GM19467 (cell line): Measurements from ENCODE around the gene DAAM2.

Source experiments
- ATAC-seq: cut with Tn5 transposase; IDR thresholded peaks from one replicate; pipeline ENCODE4 v1.9.1; 2021; ENCODE audit warnings: mild to moderate bottlenecking, moderate library complexity; ENCODE audit not compliant: unreplicated experiment

DAAM2 gene

GRCh38 chr6:39881851-39882530 lies 89.8 kb downstream of the DAAM2 start:
- no peak for ATAC-seq

GRCh38 chr6:39882531-39882899 lies 90.3 kb downstream of the DAAM2 start:
- ATAC-seq = no peak

DNA sequence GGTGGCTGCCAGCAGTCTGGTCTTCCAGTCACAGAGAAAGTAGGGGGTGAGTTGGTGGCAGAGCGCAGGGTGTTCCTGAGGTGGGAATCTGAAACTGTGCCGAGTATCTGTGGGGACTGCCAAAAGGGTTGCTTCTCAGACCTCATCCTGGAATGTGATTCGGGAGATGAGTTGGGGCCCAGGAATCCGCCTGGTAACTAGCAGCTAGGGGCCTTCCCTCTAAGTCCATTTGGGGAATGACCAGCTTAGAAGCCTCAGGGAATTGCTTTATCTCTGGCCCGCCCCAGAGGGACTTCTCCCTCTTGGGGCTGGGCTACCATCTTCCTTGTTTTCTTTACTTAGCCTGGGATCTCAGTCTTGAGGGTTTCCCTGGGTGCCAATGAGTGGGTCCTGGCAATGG lies 92.5 kb downstream of the DAAM2 start:
- ATAC-seq = no peak

DNA sequence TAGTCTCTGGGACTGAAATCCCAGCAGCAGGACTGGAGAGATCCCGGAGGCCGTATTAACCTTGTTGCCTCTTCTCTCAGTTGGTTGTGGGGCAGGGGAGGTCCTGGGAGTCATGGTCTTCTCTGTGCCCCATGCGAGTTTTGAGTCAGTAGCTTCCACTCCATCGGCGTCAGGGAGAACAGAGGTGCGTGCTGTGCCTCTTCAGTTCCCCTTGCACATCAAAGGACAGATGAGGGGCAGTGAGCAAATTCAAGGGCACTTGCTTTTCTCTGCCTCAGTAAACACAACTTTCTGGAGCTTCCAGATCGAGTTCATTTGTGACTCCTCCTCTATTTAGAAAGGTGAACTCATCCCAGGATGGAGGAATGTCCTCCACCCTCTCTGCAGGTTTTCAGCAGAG lies 93.5 kb downstream of the DAAM2 start:
- ATAC-seq = no peak

GRCh38 chr6:39886871-39887270 lies 94.7 kb downstream of the DAAM2 start:
- no peak for ATAC-seq

- no peak for ATAC-seq
Measured at GRCh38 chr6:39887692-39888450, 95.7 kb downstream of the DAAM2 start.

DNA sequence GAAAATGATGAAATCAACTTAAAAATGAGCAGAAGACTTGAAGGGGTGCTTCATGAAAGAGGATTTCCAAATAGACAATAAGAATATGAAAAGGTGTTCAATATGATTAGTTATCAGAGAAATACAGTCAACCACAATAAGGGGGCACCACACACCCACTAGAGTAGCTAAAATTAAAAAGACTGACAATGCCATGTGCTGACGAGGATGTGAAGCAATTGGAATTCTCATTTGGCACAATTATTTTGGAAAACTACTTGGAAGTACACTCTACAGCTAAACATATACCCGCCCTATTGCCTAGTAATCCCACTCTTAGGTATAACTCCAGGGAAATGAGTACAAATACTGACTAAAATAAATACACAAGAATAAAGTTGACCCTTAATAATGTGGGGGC lies 97.1 kb downstream of the DAAM2 start:
- ATAC-seq = no peak

DNA sequence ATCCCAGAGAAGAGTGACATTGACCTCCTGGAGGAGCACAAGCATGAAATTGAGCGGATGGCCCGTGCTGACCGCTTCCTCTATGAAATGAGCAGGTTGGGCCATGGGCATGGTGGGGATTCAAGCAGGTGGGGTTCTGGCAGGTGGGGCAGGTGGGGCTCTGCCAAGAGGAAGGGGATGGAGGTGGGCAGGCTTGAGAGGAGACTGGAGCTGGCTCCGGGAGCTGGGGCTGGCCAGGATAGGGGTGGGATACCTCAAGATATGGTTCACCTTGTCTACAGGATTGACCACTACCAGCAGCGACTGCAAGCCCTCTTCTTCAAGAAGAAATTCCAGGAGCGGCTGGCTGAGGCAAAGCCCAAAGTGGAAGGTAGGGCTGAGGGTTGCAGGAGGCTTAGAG lies 99.2 kb downstream of the DAAM2 start:
- no peak for ATAC-seq

DNA sequence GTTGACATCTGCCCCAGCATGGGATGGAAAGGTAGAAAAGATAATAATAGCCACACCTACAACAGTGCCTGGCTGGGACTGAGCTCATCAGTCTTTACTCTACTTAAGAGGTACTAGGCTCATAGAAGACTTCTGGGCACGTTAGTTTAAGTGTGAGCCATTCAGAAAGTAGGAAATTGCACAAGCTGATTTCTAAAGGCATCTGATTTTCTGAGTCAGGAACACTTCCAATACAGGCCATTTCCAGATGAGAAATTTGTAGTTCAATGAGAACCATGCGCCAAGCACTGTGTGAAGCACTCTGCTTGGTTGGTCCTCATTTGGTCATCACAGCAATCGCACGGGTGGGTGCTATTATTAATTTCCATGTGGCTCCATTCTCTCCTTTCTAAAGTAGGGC lies 99.8 kb downstream of the DAAM2 start:
- ATAC-seq = no peak

GRCh38 chr6:39892490-39893129 lies 100.4 kb downstream of the DAAM2 start:
- ATAC-seq = no peak

- ATAC-seq = no peak
Measured at GRCh38 chr6:39893286-39893685, 101.1 kb downstream of the DAAM2 start.

DNA sequence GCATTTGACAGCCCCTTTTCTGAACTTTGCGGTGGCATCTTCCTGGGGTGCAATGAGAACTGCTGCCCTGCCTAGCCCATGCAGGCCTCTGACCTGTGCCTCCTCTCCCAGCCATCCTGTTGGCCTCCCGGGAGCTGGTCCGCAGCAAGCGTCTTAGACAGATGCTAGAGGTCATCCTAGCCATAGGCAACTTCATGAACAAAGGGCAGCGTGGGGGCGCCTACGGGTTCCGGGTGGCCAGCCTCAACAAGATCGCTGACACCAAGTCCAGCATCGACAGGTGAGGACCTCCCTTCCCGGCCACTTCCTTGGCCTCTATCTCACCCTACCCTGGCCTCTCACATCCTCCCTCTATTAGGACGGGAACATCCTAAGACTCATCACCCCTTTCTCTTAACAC lies 104.5 kb downstream of the DAAM2 start:
- no peak for ATAC-seq

DNA sequence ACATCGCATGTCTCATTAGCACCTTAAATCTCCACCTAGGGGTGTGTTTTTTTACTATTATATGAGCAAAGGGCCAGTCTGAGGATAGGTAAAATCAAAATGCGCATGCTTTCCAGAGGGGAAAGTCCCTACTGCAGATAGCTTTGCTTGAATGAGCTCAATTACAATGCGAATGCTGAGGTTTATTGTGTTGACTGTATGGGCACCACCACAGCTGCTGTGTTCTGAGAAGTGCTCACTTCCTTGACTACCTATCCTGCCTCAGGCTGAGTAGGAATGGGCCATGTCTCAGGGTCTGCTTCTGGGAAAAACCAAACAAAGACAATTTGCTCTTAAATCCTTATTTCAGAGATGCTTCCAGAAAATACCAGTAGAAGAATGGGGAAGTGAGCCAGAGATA lies 105.5 kb downstream of the DAAM2 start:
- no peak for ATAC-seq

DNA sequence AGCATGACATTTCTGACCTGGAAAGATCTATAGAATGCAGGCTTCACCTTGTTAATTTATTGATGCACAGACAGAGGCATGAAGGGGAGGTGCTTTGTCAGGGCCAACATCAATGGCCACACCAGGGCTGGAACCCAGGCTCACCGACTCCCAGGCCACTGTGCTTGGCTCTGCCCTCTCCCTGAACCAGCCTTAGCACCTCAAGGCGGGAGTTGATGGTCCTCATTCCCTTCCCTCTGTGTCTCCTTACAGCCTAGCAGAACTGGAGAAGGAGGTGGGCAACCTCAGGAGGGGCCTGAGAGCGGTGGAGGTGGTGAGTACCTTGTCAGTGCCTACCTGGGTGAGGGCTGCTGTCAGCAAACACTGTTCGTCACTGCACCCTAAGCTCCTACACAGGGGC lies 106.4 kb downstream of the DAAM2 start:
- ATAC-seq = no peak

GRCh38 chr6:39899554-39900295 lies 107.5 kb downstream of the DAAM2 start:
- ATAC-seq = no peak

DNA sequence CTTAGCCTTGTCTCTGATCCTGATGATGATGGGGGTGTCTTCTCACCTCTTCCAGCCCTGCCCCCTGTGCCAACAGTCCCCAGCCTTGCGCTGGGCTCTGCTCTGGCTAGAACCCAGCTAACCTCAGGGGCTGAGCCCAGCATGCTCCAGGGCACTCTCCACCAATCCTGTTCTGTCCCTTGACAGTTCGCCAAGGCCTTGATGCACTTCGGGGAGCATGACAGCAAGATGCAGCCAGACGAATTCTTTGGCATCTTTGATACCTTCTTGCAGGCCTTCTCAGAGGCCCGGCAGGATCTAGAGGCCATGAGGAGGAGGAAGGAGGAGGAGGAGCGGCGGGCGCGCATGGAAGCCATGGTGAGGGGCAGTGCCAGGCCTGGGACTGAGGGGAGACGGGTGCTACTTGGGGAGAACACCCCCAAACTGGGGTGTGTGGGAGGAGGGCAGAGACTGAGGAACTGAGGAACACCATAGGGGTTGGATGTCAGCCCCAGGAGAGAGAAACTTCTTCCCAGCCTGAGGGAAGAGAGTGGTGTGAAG lies 109.0 kb downstream of the DAAM2 start:
- no peak for ATAC-seq

DNA sequence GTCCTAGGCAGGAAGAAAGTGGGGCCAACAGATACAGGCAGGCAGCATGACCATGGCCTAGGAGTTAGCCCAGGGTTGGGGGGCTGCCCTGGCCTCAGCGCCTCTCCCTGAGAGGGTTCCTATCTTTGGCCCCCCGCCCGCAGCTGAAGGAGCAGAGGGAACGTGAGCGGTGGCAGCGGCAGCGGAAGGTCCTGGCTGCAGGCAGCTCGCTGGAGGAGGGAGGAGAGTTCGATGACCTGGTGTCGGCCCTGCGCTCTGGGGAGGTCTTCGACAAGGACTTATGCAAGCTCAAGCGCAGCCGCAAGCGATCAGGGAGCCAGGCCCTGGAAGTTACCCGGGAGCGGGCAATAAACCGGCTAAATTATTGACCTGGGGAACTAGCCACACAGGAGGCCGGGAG lies 109.5 kb downstream of the DAAM2 start:
- no peak for ATAC-seq

- ATAC-seq = no peak
Measured at GRCh38 chr6:39902136-39902535, 110.0 kb downstream of the DAAM2 start.

GRCh38 chr6:39902786-39903465 lies 110.8 kb downstream of the DAAM2 start:
- no peak for ATAC-seq

- ATAC-seq = no peak
Measured at GRCh38 chr6:39903656-39904055, 111.5 kb downstream of the DAAM2 start.
